Smooth muscle cell (in vitro differentiated cells): ENCODE measurements around the gene OMD. TPM values are rescaled to one million over a fixed set of nuclear protein-coding genes. Genes with fewer than 3 reads are reported as not detected.

ENCODE experiments used
- DNase-seq: peaks from one replicate; lab custom pipeline; 2025; ENCODE audit not compliant: unreplicated experiment; lab: John Stamatoyannopoulos, UW
- H2AFZ ChIP-seq: fragments of 200-600 bp; sonication (generic); 2 replicates; pipeline ENCODE4 v1.6.0; 2016; ENCODE audit warnings: antibody characterized with exemption, low read depth, mild to moderate bottlenecking
- H3F3A ChIP-seq: fragments of 200-600 bp; sonication (generic); 2 replicates; pipeline ENCODE4 v1.6.0; 2017; ENCODE audit warnings: antibody characterized with exemption, low read depth
- H3K27ac ChIP-seq: fragments of 200-600 bp; sonication (generic); 2 replicates; pipeline ENCODE4 v1.5.1; 2016; ENCODE audit warnings: low read depth, mild to moderate bottlenecking
- H3K27me3 ChIP-seq: fragments of 200-600 bp; sonication (generic); 2 replicates; pipeline ENCODE4 v1.6.1; 2016; ENCODE audit warnings: low read depth, mild to moderate bottlenecking
- H3K36me3 ChIP-seq: fragments of 200-600 bp; sonication (generic); 2 replicates; pipeline ENCODE4 v1.5.1; 2016; ENCODE audit warnings: low read depth
- H3K4me1 ChIP-seq: fragments of 200-600 bp; sonication (generic); 2 replicates; pipeline ENCODE4 v1.5.1; 2016; ENCODE audit warnings: low read depth
- H3K4me2 ChIP-seq: fragments of 200-600 bp; sonication (generic); 2 replicates; pipeline ENCODE4 v1.6.0; 2016; ENCODE audit warnings: mild to moderate bottlenecking
- H3K4me3 ChIP-seq: fragments of 200-600 bp; sonication (generic); 2 replicates; pipeline ENCODE4 v1.5.1; 2016; ENCODE audit warnings: mild to moderate bottlenecking
- H3K79me2 ChIP-seq: fragments of 200-600 bp; sonication (generic); 2 replicates; pipeline ENCODE4 v1.6.0; 2016; ENCODE audit warnings: low read depth, mild to moderate bottlenecking
- H3K9ac ChIP-seq: fragments of 200-600 bp; sonication (generic); 2 replicates; pipeline ENCODE4 v1.6.0; 2016; ENCODE audit warnings: low read depth
- H3K9me3 ChIP-seq: fragments of 200-600 bp; sonication (generic); replicated peaks from 2 replicates; pipeline ENCODE4 v1.5.1; 2016; ENCODE audit warnings: low read depth
- H4K20me1 ChIP-seq: fragments of 200-600 bp; sonication (generic); 2 replicates; pipeline ENCODE4 v1.6.0; 2016; ENCODE audit warnings: low read depth
- WGBS: methylation state at CpG from one replicate; pipeline ENCODE4 v1.1.7; 2016; ENCODE audit warnings: low lambda C conversion rate; 5-methylcytosine and 5-hydroxymethylcytosine counted together
- polyA plus RNA-seq: library from polyadenylated mRNA; unstranded; fragments of >200 nt; fragmentation: Nextera tagmentation; extraction: Ambion mirVana; gene quantifications from 2 replicates; pipeline ENCODE4 v1.2.1, GENCODE V29; 2016
- total RNA-seq: library from RNA; depleted of rRNA; stranded (reverse); fragments of >200 nt; gene quantifications from 2 replicates; pipeline ENCODE4 v1.2.3, GENCODE V29; 2014
- TF ChIP-seq, protein P1 (sequence below): fragments of 200-600 bp; sonication (generic); IDR thresholded peaks from 2 replicates; pipeline ENCODE4 v1.5.1; 2017; ENCODE audit warnings: borderline replicate concordance, mild to moderate bottlenecking, antibody characterized with exemption; ENCODE audit not compliant: insufficient read depth, poor library complexity, severe bottlenecking

Gene OMD
- total RNA-seq = not detected in 2 replicates
- 0.17 TPM in 1 of 2 replicates, not detected in the other for polyA plus RNA-seq

GRCh38 chr9:92424340-92424739, at the start of gene OMD:
OMD (minus strand) TSS chr9:92424471; CDS start chr9:92417558, 6,913 bp downstream.
- Histone ChIP-seq H3K27me3 (no peaks in the 10 kb centered on the region), H3K9me3 (no peaks in the 10 kb centered on the region), H3F3A (peaks cover 5% of the 10 kb centered on the region), H4K20me1 (no peaks in the 10 kb centered on the region), H3K79me2 (no peaks in the 10 kb centered on the region), H3K4me1 (peaks cover 5% of the 10 kb centered on the region), H3K27ac (peak within 1 kb of the TSS; percentile 67), H3K9ac (no peak within 1 kb of the TSS), H2AFZ (peak within 1 kb of the TSS; percentile 64), H3K4me3 (no peak within 1 kb of the TSS), H3K4me2 (peak within 1 kb of the TSS; percentile 45), H3K36me3 (no peaks in the 10 kb centered on the region)
- TF ChIP-seq, protein P1, sequence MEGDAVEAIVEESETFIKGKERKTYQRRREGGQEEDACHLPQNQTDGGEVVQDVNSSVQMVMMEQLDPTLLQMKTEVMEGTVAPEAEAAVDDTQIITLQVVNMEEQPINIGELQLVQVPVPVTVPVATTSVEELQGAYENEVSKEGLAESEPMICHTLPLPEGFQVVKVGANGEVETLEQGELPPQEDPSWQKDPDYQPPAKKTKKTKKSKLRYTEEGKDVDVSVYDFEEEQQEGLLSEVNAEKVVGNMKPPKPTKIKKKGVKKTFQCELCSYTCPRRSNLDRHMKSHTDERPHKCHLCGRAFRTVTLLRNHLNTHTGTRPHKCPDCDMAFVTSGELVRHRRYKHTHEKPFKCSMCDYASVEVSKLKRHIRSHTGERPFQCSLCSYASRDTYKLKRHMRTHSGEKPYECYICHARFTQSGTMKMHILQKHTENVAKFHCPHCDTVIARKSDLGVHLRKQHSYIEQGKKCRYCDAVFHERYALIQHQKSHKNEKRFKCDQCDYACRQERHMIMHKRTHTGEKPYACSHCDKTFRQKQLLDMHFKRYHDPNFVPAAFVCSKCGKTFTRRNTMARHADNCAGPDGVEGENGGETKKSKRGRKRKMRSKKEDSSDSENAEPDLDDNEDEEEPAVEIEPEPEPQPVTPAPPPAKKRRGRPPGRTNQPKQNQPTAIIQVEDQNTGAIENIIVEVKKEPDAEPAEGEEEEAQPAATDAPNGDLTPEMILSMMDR = no peak
- 95% methylated on average over 1 of the region's 1 CpG for WGBS
- DNase-seq = no peak

DNA sequence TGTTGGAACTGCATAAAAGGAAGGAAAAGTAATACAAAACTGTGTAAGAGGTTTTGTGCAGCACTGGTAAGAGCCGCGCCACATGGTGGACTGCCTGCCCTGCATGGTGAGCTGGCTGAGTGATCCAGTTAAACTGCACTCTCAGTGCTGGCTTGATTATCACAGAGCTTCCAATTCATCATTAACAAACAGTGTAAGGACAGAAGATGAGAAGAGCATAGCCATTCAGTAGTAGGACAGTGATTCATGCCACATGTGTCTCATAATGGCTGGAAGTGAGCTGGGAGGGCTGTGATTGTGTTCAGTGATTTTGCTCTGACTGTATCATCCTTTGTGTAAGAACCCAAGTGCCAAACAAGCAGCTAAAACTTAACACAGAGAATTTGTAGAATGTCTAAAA, 43.9 kb upstream of the OMD start:
- WGBS = 86% methylated on average over 2 of the region's 2 CpGs
- Histone ChIP-seq H3K79me2 (no peaks in the 10 kb centered on the region), H3K9ac (no peak overlapping the region), H3K27me3 (no peaks in the 10 kb centered on the region), H4K20me1 (no peaks in the 10 kb centered on the region), H3K9me3 (no peaks in the 10 kb centered on the region), H3K27ac (peak overlapping the region; percentile 42), H3K4me2 (no peak overlapping the region), H3F3A (peaks cover 32% of the 10 kb centered on the region), H2AFZ (no peak overlapping the region), H3K4me3 (no peak overlapping the region), H3K36me3 (no peaks in the 10 kb centered on the region), H3K4me1 (no peaks in the 10 kb centered on the region)
- DNase-seq = no peak
- TF ChIP-seq, protein P1 = no peak

- peaks cover 32% of the 10 kb centered on the region for H3F3A ChIP-seq
- no peaks in the 10 kb centered on the region for H3K9me3 ChIP-seq
- H3K4me3 ChIP-seq = no peak overlapping the region
- peak overlapping the region; percentile 42 for H3K27ac ChIP-seq
- H3K79me2 ChIP-seq = no peaks in the 10 kb centered on the region
- H2AFZ ChIP-seq = no peak overlapping the region
- DNase-seq = no peak
- H3K36me3 ChIP-seq = no peaks in the 10 kb centered on the region
- no peaks in the 10 kb centered on the region for H3K27me3 ChIP-seq
- no peak overlapping the region for H3K4me2 ChIP-seq
- TF ChIP-seq, protein P1 = no peak
- WGBS = 86% methylated on average over 2 of the region's 2 CpGs
- no peaks in the 10 kb centered on the region for H3K4me1 ChIP-seq
- H3K9ac ChIP-seq = no peak overlapping the region
- no peaks in the 10 kb centered on the region for H4K20me1 ChIP-seq
These were observed 43.2 kb upstream of the OMD start for GRCh38 chr9:92467511-92467910.

DNA sequence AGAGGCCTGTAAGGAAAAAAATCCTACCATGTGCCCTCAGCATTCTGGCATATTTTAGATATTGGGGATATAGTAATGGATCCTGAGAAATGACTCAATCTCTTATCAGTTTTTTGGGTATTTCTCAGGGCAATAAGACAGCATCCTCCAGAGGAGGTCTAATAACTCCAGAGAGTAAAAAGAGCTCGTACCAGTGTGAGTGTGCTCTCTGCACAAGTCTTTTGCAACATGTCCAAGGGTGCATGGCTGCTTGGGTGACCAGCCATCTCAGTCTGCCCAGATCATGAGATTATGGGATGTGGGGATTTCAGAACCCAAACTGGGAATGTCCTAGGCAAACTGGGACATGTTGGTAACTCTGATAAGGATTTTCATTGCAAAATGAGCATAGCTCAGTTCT, 42.8 kb upstream of the OMD start:
- Histone ChIP-seq H3K4me2 (peak overlapping the region; percentile 36), H3K27me3 (no peaks in the 10 kb centered on the region), H4K20me1 (no peaks in the 10 kb centered on the region), H3F3A (peaks cover 32% of the 10 kb centered on the region), H3K79me2 (no peaks in the 10 kb centered on the region), H3K27ac (peak overlapping the region; percentile 42), H3K9ac (no peak overlapping the region), H3K36me3 (no peaks in the 10 kb centered on the region), H3K4me3 (no peak overlapping the region), H3K9me3 (no peaks in the 10 kb centered on the region), H2AFZ (no peak overlapping the region), H3K4me1 (no peaks in the 10 kb centered on the region)
- TF ChIP-seq, protein P1 = no peak
- no peak for DNase-seq
- 41% methylated on average over 1 of the region's 1 CpG for WGBS
